ENCODE measurements around the gene TFDP2.

DNA sequence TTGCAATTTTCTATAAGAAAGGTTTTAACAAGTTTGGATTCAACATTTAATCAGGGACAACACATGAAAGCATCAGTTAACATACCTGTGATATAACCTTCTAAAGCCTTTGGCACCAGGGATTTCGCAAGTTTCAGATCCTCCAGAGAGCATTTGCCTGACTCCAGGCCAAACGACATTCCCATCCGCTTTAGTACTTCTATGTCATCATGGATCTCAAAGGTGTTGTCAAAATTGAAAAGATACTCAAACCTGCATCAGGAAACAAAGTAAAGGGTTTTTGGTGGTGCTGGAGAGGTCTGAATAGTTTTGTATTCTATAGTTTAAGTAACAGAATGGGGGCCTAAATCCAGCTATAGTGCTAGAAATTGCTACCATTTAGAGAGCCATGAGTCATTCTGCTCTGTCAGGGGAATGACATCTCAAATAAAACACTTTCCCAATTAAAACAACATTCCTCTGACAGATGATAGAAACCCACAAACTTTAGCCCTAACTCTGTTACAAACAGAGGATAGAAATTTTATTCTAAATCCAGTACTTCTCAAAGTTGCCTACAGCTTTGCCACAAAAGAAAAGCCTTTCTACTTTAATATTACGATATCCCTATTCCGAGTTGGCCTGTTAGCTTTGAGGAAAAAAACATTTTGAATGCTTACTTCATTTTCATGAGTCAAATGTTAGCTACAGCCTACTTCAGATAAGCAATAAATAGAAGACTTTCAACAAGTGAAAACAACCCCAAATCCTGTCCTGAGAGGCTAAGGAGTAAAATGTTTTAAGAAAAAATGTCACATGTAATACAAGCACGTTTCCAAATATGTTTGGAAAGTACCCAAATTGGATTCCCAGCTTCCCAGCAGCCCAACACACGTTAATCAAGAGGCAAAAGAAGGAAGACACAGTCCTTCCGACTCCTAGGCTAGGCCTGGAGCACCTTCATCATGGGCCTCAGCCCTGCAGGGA, 189.5 kb downstream of the TFDP2 start:
- TF ChIP-seq CTCF (IDR thresholded peaks at IDR 0.05 in 2 of 3, conservative IDR thresholded peaks at IDR 0.05 in 1 of 3; ENCODE audit: borderline replicate concordance in 1 of 3, insufficient read depth in 1 of 3, low read depth in 2 of 3, low read length in 2 of 3), result no peak
- TF ChIP-seq, protein P1, sequence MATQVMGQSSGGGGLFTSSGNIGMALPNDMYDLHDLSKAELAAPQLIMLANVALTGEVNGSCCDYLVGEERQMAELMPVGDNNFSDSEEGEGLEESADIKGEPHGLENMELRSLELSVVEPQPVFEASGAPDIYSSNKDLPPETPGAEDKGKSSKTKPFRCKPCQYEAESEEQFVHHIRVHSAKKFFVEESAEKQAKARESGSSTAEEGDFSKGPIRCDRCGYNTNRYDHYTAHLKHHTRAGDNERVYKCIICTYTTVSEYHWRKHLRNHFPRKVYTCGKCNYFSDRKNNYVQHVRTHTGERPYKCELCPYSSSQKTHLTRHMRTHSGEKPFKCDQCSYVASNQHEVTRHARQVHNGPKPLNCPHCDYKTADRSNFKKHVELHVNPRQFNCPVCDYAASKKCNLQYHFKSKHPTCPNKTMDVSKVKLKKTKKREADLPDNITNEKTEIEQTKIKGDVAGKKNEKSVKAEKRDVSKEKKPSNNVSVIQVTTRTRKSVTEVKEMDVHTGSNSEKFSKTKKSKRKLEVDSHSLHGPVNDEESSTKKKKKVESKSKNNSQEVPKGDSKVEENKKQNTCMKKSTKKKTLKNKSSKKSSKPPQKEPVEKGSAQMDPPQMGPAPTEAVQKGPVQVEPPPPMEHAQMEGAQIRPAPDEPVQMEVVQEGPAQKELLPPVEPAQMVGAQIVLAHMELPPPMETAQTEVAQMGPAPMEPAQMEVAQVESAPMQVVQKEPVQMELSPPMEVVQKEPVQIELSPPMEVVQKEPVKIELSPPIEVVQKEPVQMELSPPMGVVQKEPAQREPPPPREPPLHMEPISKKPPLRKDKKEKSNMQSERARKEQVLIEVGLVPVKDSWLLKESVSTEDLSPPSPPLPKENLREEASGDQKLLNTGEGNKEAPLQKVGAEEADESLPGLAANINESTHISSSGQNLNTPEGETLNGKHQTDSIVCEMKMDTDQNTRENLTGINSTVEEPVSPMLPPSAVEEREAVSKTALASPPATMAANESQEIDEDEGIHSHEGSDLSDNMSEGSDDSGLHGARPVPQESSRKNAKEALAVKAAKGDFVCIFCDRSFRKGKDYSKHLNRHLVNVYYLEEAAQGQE (IDR thresholded peaks at IDR 0.05; ENCODE audit: low read depth), result no peak
- no peak for TF ChIP-seq POLR2A (IDR thresholded peaks at IDR 0.05; ENCODE audit: borderline replicate concordance, extremely low read depth, insufficient read depth, insufficient read length)
- TF ChIP-seq RAD21 (IDR thresholded peaks at IDR 0.05; ENCODE audit: low read depth), result no peak
- no peak for TF ChIP-seq EZH2 (IDR thresholded peaks at IDR 0.05)
- TF ChIP-seq, protein P2, sequence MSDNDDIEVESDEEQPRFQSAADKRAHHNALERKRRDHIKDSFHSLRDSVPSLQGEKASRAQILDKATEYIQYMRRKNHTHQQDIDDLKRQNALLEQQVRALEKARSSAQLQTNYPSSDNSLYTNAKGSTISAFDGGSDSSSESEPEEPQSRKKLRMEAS (IDR thresholded peaks at IDR 0.05), result no peak

All from HCT116 (cell line).